A673 (cell line): ENCODE measurements around the gene FAM234B. TPM values are rescaled to one million over a fixed set of nuclear protein-coding genes. Genes with fewer than 3 reads are reported as not detected.

Source experiments
- BruUV-seq: library from RNA; stranded (reverse); fragments of 400-500 nt; replicated peaks from 2 replicates; lab custom pipeline; 2021; lab: Mats Ljungman, UMichigan
- CTCF ChIA-PET: fragments of 300-600 bp; sonication (Branson Sonifier 250); formaldehyde crosslinking; loops from one replicate; lab custom pipeline; 2022; ENCODE audit warnings: antibody characterized with exemption; lab: Charles Lee
- POLR2A ChIA-PET: fragments of 300-600 bp; sonication (Branson Sonifier 250); formaldehyde crosslinking; loops from one replicate; lab custom pipeline; 2022; ENCODE audit warnings: antibody characterized with exemption; ENCODE audit not compliant: low non-redundant PET; lab: Charles Lee
- DNase-seq: peaks from one replicate; pipeline ENCODE4 v3.0.0-alpha.2; 2015; ENCODE audit warnings: low spot score
- H3K27ac ChIP-seq: fragments of 200-600 bp; sonication (generic); 2 replicates; pipeline ENCODE4 v1.5.1; 2016; ENCODE audit warnings: mixed run types, low read depth, mild to moderate bottlenecking, mixed read lengths, antibody characterized with exemption, low read length; ENCODE audit not compliant: poor library complexity, severe bottlenecking
- H3K27me3 ChIP-seq: fragments of 200-600 bp; sonication (generic); replicated peaks from 2 replicates; pipeline ENCODE4 v1.6.1; 2017; ENCODE audit warnings: mixed run types, low read depth, mild to moderate bottlenecking, mixed read lengths, antibody characterized with exemption, low read length; ENCODE audit not compliant: insufficient read depth, poor library complexity
- H3K36me3 ChIP-seq: fragments of 200-600 bp; sonication (generic); 2 replicates; pipeline ENCODE4 v1.6.1; 2016; ENCODE audit warnings: mixed run types, mild to moderate bottlenecking, mixed read lengths, antibody characterized with exemption, low read length; ENCODE audit not compliant: insufficient read depth, poor library complexity, severe bottlenecking
- H3K4me1 ChIP-seq: fragments of 200-600 bp; sonication (generic); 2 replicates; pipeline ENCODE4 v1.6.1; 2017; ENCODE audit warnings: mixed run types, mild to moderate bottlenecking, mixed read lengths, antibody characterized with exemption, low read length; ENCODE audit not compliant: insufficient read depth, poor library complexity, severe bottlenecking
- H3K4me3 ChIP-seq: fragments of 200-600 bp; sonication (generic); 2 replicates; pipeline ENCODE4 v1.5.1; 2016; ENCODE audit warnings: low read depth, mixed run types, mild to moderate bottlenecking, mixed read lengths, low read length; ENCODE audit not compliant: poor library complexity, severe bottlenecking
- H3K9me3 ChIP-seq: fragments of 200-600 bp; sonication (generic); 2 replicates; pipeline ENCODE4 v1.6.1; 2016; ENCODE audit warnings: mixed run types, low read depth, mild to moderate bottlenecking, mixed read lengths, antibody characterized with exemption, low read length; ENCODE audit not compliant: poor library complexity, severe bottlenecking
- CTCF ChIP-seq: fragments of 300-800, 200-600 bp; sonication (generic); conservative IDR thresholded peaks from 2 replicates; pipeline ENCODE4 v1.5.1; 2017; ENCODE audit warnings: low read depth, mild to moderate bottlenecking, antibody characterized with exemption, low read length, moderate library complexity, mixed read lengths
- EZH2 ChIP-seq: fragments of 200-600 bp; sonication (generic); IDR thresholded peaks from 2 replicates; pipeline ENCODE4 v1.6.1; 2017; ENCODE audit warnings: borderline replicate concordance, low read depth, mild to moderate bottlenecking, mixed read lengths, antibody characterized with exemption, low read length; ENCODE audit not compliant: poor library complexity, severe bottlenecking
- intact Hi-C: fragments of 100-400 bp; cut with micrococcal nuclease; formaldehyde crosslinking; loops from one replicate; pipeline ENCODE4 v1.10.0; 2022; ENCODE audit not compliant: unreplicated experiment
- total RNA-seq: library from RNA; stranded (reverse); gene quantifications from 2 replicates; pipeline ENCODE4 v1.2.3, GENCODE V29; 2021

Gene FAM234B
- total RNA-seq, 1 experiment from 2014 or later, result 11.8 TPM

GRCh38 chr12:13060581-13060980, 16.4 kb downstream of the FAM234B start:
- TF ChIP-seq EZH2, result no peak
- no peak for TF ChIP-seq CTCF
- no TSS peak for BruUV-seq
- Histone ChIP-seq H3K27me3 (no peaks in the 10 kb centered on the region), H3K4me3 (no peak overlapping the region), H3K27ac (no peak overlapping the region), H3K36me3 (no peaks in the 10 kb centered on the region), H3K4me1 (no peaks in the 10 kb centered on the region), H3K9me3 (no peaks in the 10 kb centered on the region)
- no peak for DNase-seq
- intact Hi-C loops, result no loop called here
- POLR2A ChIA-PET, result no interaction called here
- CTCF ChIA-PET, result no interaction called here

- H3K27me3 ChIP-seq, result no peaks in the 10 kb centered on the region
- DNase-seq, result no peak
- H3K9me3 ChIP-seq, result no peaks in the 10 kb centered on the region
- H3K27ac ChIP-seq, result no peak overlapping the region
- POLR2A ChIA-PET, result no interaction called here
- no peaks in the 10 kb centered on the region for H3K36me3 ChIP-seq
- no peak overlapping the region for H3K4me3 ChIP-seq
- no peaks in the 10 kb centered on the region for H3K4me1 ChIP-seq
- TF ChIP-seq CTCF (no peak), EZH2 (no peak)
- CTCF ChIA-PET, result no interaction called here
- no TSS peak for BruUV-seq
- intact Hi-C loops, result no loop called here
Measured at GRCh38 chr12:13061377-13061776, 17.2 kb downstream of the FAM234B start.

GRCh38 chr12:13062669-13063068, 18.5 kb downstream of the FAM234B start:
- Histone ChIP-seq H3K9me3 (no peaks in the 10 kb centered on the region), H3K4me3 (no peak overlapping the region), H3K36me3 (no peaks in the 10 kb centered on the region), H3K27me3 (no peaks in the 10 kb centered on the region), H3K4me1 (no peaks in the 10 kb centered on the region), H3K27ac (no peak overlapping the region)
- TF ChIP-seq EZH2 (no peak), CTCF (no peak)
- intact Hi-C loops, result no loop called here
- ChIA-PET CTCF (no interaction called here), POLR2A (no interaction called here)
- BruUV-seq, result no TSS peak
- no peak for DNase-seq
